GM19099 (cell line): ENCODE data around the gene BRI3BP.

Experiments
- POLR2A ChIP-seq: IDR thresholded peaks from 3 replicates; pipeline ENCODE4 v1.6.1; 2011; ENCODE audit warnings: low read depth; ENCODE audit not compliant: insufficient read length; ENCODE audit errors: extremely low read depth

The BRI3BP gene

GRCh38 chr12:125001636-125002035 is 8.2 kb downstream of the BRI3BP start:
- no peak for TF ChIP-seq POLR2A

- TF ChIP-seq POLR2A = no peak
Measured at GRCh38 chr12:125003021-125003420, 9.6 kb downstream of the BRI3BP start.

GRCh38 chr12:125004621-125005020 is 11.2 kb downstream of the BRI3BP start:
- TF ChIP-seq POLR2A = no peak

GRCh38 chr12:125005652-125006051 is 12.2 kb downstream of the BRI3BP start:
- no peak for TF ChIP-seq POLR2A

- no peak for TF ChIP-seq POLR2A
Measured at GRCh38 chr12:125006365-125006764, 12.9 kb downstream of the BRI3BP start.

GRCh38 chr12:125013816-125014442 is 20.5 kb downstream of the BRI3BP start:
- TF ChIP-seq POLR2A = no peak

GRCh38 chr12:125014526-125014925 is 21.1 kb downstream of the BRI3BP start:
- TF ChIP-seq POLR2A = no peak

- TF ChIP-seq POLR2A = no peak
Measured at GRCh38 chr12:125015680-125016310, 22.4 kb downstream of the BRI3BP start.

GRCh38 chr12:125017801-125018200 is 24.4 kb downstream of the BRI3BP start:
- TF ChIP-seq POLR2A = no peak

- no peak for TF ChIP-seq POLR2A
Measured at GRCh38 chr12:125018356-125018755, 24.9 kb downstream of the BRI3BP start.

- TF ChIP-seq POLR2A = no peak
Measured at GRCh38 chr12:125021096-125021495, 27.7 kb downstream of the BRI3BP start.

- TF ChIP-seq POLR2A = no peak
Measured at GRCh38 chr12:125021771-125022170, 28.3 kb downstream of the BRI3BP start.

GRCh38 chr12:125023065-125023464 is 29.6 kb downstream of the BRI3BP start:
- no peak for TF ChIP-seq POLR2A

GRCh38 chr12:125024949-125025563 is 31.6 kb downstream of the BRI3BP start:
- TF ChIP-seq POLR2A = no peak

GRCh38 chr12:125025606-125026235 is 32.3 kb downstream of the BRI3BP start:
- TF ChIP-seq POLR2A = no peak

- no peak for TF ChIP-seq POLR2A
Measured at GRCh38 chr12:125028106-125028505, 34.7 kb downstream of the BRI3BP start.
